HG03159 (cell line): ENCODE measurements around the gene PARP2.
A peak's percentile ranks its signal among the peaks of the same experiment; 100 is the strongest.
"Not testable (repeated sequence)": the region's sequence is repeated elsewhere in the genome, so short reads cannot be mapped to it uniquely, and the experiment has no call there.

ENCODE experiments used
- ATAC-seq: cut with Tn5 transposase; IDR thresholded peaks from one replicate; pipeline ENCODE4 v1.9.1; 2021; ENCODE audit warnings: mild to moderate bottlenecking, moderate library complexity; ENCODE audit not compliant: unreplicated experiment

Gene PARP2

GRCh38 chr14:20343092-20343861 lies at the start of gene PARP2:
Gene PARP2, plus strand, starts transcription at chr14:20343635. Its CDS starts 7 bp downstream, at chr14:20343642.
- ATAC-seq: peak; percentile 87

DNA sequence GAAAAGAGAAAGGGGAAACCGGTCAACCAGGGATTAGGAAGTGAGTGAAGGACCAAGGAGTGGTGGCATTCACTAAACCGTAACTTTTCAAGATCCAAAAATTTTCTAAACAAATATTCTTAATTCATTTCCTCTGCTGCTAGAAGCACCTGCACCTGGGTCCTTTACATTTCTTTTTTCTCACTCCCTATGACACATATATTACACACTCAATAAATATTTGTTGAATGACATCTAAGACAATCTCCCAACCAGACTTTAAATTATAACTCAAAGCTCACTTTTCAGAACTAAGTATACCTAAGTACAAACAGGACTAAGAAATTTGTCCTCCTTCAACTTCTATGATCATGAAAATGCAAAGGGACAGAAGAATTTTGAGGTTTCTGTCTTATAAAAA lies 48.8 kb upstream of the PARP2 start:
- ATAC-seq: no peak

- peak; percentile 77 for ATAC-seq
These were observed 48.4 kb upstream of the PARP2 start for GRCh38 chr14:20295067-20295466.

DNA sequence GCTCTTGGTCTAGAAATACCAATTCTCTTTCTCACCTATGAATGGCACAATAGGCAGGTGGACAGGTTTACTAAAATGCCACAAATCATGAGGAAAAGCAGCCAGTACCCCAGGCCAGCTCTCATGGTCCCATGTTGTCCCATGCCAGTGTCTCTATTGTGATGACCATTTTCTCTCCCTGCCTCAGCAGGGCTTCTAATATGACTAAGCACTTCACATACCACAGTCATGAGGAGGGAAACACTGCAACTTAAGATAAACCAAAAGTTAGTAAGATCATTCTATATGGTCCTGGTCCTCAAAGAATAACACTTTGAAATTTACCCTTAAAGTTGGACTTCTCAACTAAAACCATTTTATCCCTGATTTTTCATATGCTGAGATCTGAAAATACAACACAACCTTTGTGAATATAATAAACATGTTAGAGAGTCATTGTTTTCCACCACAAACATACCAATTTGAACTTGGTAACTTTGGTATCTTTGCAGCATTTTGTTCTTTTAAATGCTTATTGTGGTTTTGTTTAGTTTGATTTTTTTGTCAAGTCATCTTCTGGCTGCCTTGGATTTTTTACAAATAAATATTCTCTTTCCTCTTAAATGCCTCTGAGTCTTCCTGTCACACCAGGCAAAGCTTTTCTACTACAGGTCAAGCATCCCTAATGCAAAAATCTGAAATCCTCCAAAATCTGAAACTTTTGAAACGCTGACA lies 41.2 kb upstream of the PARP2 start:
- no peak for ATAC-seq

DNA sequence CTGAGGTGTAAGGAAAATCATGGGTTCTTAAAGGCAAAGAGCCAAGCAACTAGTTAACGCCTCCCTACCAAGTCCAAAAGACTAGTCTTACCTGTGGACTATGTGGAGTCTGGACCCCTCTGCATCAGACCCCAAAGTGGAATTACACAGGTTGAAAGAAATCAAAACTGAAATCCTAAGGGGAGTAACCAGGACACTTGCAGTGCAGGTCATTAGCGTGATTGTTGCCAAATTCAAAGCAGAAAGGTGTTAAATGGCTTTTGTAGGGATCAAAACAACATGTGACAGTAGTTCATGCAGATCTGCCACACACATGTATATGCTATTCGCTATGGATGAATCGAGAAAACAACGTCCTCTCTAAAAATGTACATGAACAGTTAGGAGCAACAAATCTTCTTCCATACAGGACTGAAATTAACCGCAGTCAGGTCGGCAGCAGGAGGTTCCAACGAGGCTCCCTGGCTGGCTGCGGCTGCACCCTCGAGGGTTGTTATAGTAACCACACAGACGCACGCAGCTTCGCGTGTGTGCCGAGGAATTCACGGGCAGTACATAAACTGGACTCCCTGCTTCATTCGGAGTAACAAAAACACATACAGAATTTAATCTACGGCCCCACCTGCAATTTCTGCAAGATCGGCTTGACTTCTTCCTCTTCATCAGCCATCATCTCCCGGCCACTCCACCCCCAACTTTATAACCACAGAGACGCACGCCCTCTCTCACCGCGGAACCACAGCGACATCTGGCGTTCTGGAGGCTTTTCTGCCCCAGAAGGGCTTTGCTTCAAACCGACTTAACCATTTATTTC lies 38.0 kb upstream of the PARP2 start, which contains the start of gene TTC5:
TTC5 (minus strand) TSS at position 687 of the 814 bp plus-strand sequence; CDS start at position 673, 14 bp downstream.
- ATAC-seq: peak; percentile 92

DNA sequence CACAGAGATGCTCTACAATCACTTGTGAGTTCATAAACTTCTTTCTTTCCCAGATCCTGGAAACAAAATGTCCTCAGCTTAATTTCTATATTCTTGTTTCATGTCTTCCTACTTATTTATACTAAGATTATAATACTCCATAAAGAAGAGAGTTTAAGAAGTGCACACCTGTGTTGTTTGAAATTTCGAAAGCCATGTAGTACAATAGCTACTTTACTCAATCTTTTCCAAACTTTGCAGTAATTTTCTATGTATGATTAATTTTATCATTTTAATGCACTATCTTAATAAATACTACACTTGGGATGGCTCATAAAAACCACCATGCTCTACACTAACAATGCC lies 37.4 kb upstream of the PARP2 start:
- ATAC-seq: no peak

- no peak for ATAC-seq
These were observed 29.4 kb upstream of the PARP2 start for GRCh38 chr14:20314026-20314425.

GRCh38 chr14:20317720-20318119 lies 25.7 kb upstream of the PARP2 start:
- no peak for ATAC-seq

GRCh38 chr14:20327005-20327869 lies 16.2 kb upstream of the PARP2 start:
- peak; percentile 59 for ATAC-seq

DNA sequence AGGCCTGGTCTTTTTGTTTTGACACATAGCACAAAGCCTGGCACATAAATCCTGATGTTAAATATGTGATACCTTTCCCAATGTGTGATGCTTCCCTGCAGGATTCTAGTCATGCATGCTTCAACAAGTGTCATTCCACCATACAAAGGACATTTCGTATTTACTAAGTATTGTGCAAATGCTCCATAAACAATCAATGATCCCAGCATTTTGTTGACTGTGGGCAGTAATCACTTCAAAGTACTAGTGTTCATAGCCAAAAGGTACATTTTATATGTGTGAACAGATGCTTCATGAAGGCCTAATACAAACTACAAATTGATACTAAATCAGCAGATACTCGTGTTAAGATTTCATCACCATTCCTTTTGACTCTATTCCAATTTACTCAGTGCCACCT lies 14.7 kb upstream of the PARP2 start:
- ATAC-seq: no peak

DNA sequence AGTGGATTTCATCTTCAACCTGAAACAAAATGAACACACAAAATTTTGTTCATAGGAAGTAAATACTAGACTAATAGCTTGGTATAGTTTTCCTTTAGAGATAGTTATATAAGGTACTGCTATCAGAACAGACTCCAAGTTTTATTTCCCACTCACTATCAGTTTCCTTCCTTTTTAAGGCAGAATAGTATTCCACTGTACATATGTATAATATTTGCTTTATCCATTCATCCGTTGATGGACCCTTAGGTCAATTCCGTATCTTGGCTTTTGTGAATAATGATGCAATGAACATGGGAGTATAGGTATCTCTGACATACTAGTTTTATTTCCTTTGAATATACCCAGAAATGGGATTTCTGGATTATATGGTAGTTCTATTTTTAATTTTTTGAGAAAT lies 14.1 kb upstream of the PARP2 start:
- ATAC-seq: no peak

- no peak for ATAC-seq
These were observed 12.3 kb upstream of the PARP2 start for GRCh38 chr14:20331053-20331613.

DNA sequence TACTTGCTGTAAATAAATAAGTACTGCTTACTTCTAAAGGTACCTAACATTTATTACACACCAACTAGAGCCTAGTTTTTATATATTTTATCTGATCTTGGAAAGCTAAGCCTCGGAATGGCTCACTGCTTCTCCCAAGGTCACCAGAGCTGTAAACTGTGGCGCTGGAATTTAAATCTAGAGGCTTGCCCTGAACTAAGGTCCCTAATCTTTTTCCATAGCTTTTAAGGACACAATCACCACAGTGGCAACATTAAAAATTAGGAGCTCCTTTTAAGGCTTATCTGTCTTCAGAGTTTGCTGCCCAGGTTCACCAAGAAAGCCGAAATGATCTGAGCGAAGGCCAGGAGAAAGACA lies 11.0 kb upstream of the PARP2 start:
- no peak for ATAC-seq

- ATAC-seq: peak; percentile 94
These were observed 10.5 kb upstream of the PARP2 start, which contains the start of gene CCNB1IP1 for GRCh38 chr14:20332788-20333493. Gene CCNB1IP1, minus strand, starts transcription at chr14:20333279. Its CDS starts 16,756 bp downstream, at chr14:20316523.

DNA sequence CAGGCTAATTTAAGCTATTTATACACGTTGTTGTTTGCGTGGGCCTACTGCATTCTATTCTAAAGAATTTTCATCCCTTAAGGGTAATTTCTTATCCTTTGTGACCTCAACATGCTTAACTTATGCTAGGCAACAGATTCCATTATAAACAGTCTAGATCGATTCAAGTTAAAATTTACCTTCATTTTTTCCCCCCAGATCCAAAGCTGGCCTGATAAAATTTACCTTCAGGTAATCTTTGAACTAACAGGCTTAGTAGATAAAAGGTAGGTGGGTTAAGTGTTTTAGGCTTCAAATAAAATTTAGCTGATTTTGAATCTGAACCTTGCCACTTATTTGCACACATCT lies 10.0 kb upstream of the PARP2 start:
- no peak for ATAC-seq

GRCh38 chr14:20334017-20334416 lies 9.4 kb upstream of the PARP2 start:
- no peak for ATAC-seq

DNA sequence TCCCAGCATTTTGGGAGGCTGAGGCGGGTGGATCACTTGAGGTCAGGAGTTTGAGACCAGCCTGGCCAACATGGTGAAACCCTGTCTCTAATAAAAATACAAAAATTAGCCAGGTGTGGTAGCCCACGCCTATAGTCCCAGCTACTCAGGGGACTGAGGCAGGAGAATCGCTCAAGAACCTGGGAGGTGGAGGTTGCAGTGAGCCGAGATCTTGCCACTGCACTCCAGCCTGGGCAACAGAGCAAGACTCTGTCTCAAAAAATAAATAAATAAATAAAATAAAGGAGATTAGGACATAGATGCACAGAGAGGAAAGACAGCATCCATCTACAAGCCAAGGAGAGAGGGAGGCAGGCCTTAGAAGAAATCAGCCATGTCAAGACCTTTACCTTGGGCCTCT lies 2.4 kb upstream of the PARP2 start:
- not testable (repeated sequence) for ATAC-seq

- ATAC-seq: no peak
These were observed 1.8 kb upstream of the PARP2 start for GRCh38 chr14:20341646-20342045.

- no peak for ATAC-seq
These were observed 406 bp downstream of the PARP2 start for GRCh38 chr14:20343862-20344220.

DNA sequence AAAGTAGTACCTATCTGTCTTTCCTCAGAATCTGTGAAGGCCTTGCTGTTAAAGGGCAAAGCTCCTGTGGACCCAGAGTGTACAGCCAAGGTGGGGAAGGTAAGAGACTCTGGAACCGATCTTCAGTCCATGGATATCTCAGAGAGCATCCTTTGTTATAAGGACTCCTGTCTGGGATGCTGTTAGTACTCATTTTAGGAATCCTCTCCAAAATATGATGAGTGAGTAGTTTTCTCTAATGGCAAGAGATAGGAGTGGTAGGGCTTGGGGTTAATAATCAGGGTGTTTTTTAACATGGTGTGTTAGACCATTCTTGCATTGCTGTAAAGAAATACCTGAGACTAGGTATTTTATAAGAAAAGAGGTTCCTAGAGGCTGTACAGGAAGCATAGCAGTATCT lies 1.9 kb downstream of the PARP2 start:
- ATAC-seq: no peak
